Esophagus (tissue), 2 donors: ENCODE results near the gene TMPRSS12. TPM values are rescaled to one million over a fixed set of nuclear protein-coding genes. Genes with fewer than 3 reads are reported as not detected.
"Not testable (repeated sequence)": the region's sequence is repeated elsewhere in the genome, so short reads cannot be mapped to it uniquely, and the experiment has no call there.

Experiments
- H3K27ac ChIP-seq, 2 donors: one replicate each; pipeline ENCODE4 v1.5.1; 2013; ENCODE audit warnings: low read depth in 2 of 2, mild to moderate bottlenecking in 2 of 2, inconsistent platforms in 1 of 2, low read length in 1 of 2, moderate library complexity in 1 of 2
- H3K27me3 ChIP-seq, 2 donors: one replicate each; pipeline ENCODE4 v1.6.1; 2013; ENCODE audit warnings: low read length in 2 of 2, control low read depth in 1 of 2, mild to moderate bottlenecking in 1 of 2; ENCODE audit not compliant: insufficient read depth in 2 of 2, control insufficient read depth in 1 of 2
- H3K36me3 ChIP-seq, 2 donors: one replicate each; pipeline ENCODE4 v1.6.1; 2013; ENCODE audit warnings: low read length in 1 of 2; ENCODE audit not compliant: control insufficient read depth in 2 of 2, insufficient read depth in 2 of 2
- H3K4me1 ChIP-seq, 2 donors: one replicate each; pipeline ENCODE4 v1.6.1; 2013; ENCODE audit warnings: low read length in 1 of 2; ENCODE audit not compliant: control insufficient read depth in 2 of 2, insufficient read depth in 2 of 2
- H3K4me3 ChIP-seq, 2 donors: one replicate each; pipeline ENCODE4 v1.5.1; 2013; ENCODE audit warnings: low read length in 2 of 2, mild to moderate bottlenecking in 2 of 2, low read depth in 1 of 2, moderate library complexity in 1 of 2
- H3K9me3 ChIP-seq, 2 donors: one replicate each; pipeline ENCODE4 v1.6.1; 2013; ENCODE audit warnings: mild to moderate bottlenecking in 2 of 2, low read depth in 1 of 2, low read length in 1 of 2, moderate library complexity in 1 of 2; ENCODE audit not compliant: control insufficient read depth in 2 of 2, insufficient read depth in 1 of 2
- WGBS, 2 donors: extraction: QIAGEN DNeasy Blood & Tissue Kit; methylation state at CpG; one replicate each; pipeline ENCODE4 v1.1.7; 2013; 5-methylcytosine and 5-hydroxymethylcytosine counted together
- polyA plus RNA-seq, 2 donors: library from polyadenylated mRNA; stranded (reverse); fragments of 200-250 nt; gene quantifications; one replicate each; pipeline ENCODE4 v1.2.3, GENCODE V29; 2013
- donor health status: healthy with polysubstance abuse.
- donor health status: Bipolar disorder and iron deficiency.

The TMPRSS12 gene, protein sequence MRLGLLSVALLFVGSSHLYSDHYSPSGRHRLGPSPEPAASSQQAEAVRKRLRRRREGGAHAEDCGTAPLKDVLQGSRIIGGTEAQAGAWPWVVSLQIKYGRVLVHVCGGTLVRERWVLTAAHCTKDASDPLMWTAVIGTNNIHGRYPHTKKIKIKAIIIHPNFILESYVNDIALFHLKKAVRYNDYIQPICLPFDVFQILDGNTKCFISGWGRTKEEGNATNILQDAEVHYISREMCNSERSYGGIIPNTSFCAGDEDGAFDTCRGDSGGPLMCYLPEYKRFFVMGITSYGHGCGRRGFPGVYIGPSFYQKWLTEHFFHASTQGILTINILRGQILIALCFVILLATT
- under 1 TPM in 1 of 2 donors, not detected in 1; 0.04 TPM for polyA plus RNA-seq

DNA sequence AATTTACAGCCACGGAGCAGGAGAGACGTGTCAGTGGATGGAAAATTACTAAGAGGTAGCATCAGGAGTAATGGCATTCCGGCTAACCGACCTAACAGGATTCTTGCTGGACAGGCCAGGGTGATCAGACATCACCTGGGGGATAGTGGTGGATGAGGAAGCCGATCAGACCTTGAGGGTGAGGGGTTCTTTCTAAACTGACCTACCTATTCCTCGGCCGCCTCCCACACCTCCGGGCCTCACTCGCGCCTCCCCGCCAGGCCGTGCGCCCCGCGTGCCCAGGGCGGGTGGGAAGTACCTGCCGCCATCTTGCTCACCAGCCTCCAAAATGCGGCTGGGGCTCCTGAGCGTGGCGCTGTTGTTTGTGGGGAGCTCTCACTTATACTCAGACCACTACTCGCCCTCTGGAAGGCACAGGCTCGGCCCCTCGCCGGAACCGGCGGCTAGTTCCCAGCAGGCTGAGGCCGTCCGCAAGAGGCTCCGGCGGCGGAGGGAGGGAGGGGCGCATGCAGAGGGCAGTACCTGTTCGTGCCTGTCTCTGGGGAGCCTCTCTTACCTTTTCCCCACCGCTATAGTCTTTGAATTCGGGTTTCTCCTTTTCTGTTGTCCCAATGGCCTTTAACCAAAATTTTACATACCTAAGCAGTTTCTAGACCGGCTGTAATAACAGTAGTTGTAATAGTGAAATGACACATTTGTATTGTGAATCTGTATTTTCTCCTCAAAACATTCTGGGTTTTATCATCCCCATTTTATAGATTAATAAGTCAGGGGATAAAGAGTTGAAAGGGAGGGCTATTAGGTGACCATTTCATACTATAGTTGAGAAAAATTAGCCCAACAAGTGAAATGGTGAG is at the start of gene TMPRSS12:
Gene TMPRSS12, plus strand, starts transcription at position 290 of the 857 bp plus-strand sequence. Its CDS starts 39 bp downstream, at position 329.
- WGBS, 2 donors, result 34 to 35% methylated on average over 36 of the region's 36 CpGs

DNA sequence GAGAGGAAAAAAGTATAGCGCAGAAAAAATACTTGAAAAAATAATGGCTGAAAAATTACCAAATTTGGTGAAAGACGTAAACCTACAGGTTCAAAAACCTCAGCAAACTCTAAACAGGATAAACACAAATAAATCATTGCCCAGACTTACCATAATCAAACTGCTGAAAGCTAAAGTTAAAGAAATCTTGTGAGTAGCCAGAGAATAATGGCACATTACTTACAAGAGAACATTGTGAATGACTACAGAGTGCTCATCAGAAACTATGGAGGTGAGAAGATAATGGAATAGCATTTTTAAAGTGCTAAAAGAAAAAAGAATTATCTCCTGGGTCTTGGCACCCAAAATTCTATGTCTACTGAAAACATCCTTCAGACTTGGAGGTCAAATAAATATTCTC is 42.8 kb upstream of the TMPRSS12 start:
- H3K36me3 ChIP-seq, result peaks cover 6 to 12% of the 10 kb centered on the region in 2 donors
- no peak overlapping the region for H3K4me3 ChIP-seq
- no peaks in the 10 kb centered on the region for H3K9me3 ChIP-seq
- H3K4me1 ChIP-seq, result no peaks in the 10 kb centered on the region
- no peaks in the 10 kb centered on the region for H3K27me3 ChIP-seq
- WGBS, 2 donors, result 99% methylated on average over 2 of the region's 2 CpGs
- H3K27ac ChIP-seq, result no peak overlapping the region

More for the DNA sequence above, at the start of gene TMPRSS12:
- H3K36me3 ChIP-seq, result no peaks in the 10 kb centered on the region
- H3K4me1 ChIP-seq, result peaks cover 0 to 2% of the 10 kb centered on the region in 2 donors
- H3K27me3 ChIP-seq, result no peaks in the 10 kb centered on the region
- peaks cover 2% of the 10 kb centered on the region in 2 donors for H3K9me3 ChIP-seq
- peak within 1 kb of the TSS; percentile 37 to 59 for H3K4me3 ChIP-seq
- peak within 1 kb of the TSS; percentile 52 to 55 for H3K27ac ChIP-seq

DNA sequence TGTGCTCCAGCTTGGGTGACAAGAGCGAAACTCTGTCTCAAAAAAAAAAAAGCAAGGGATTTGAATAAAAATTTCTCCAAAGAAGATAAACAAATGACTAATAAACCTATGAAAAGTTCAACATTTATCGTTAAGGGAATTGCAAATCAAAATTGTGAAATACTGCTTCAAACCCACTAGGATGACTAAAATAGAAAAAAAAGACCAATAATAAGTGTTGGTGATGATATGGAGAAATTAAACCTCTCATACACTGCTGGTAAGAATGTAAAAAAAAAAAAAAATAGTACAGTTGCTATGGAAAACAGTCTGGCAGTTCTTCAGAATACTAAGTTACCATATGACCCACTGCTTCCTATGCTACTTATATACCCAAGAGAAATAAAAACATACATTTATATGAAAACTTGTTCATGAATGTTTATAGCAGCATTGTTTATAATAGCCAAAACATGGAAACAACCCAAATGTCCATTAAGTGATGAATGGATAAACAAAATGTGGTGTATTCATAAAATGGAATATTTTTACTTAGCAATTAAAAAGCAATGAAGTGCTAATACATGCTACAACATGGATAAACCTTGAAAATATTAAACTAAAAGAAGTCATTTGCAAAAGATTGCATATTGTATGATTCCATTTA is 39.4 kb upstream of the TMPRSS12 start:
- H3K4me3 ChIP-seq, result no peak overlapping the region
- H3K27ac ChIP-seq, result no peak overlapping the region
- 92 to 95% methylated on average over 2 of the region's 2 CpGs for WGBS, 2 donors
- H3K36me3 ChIP-seq, result peaks cover 0 to 8% of the 10 kb centered on the region in 2 donors
- H3K27me3 ChIP-seq, result no peaks in the 10 kb centered on the region
- no peaks in the 10 kb centered on the region for H3K4me1 ChIP-seq
- no peaks in the 10 kb centered on the region for H3K9me3 ChIP-seq

DNA sequence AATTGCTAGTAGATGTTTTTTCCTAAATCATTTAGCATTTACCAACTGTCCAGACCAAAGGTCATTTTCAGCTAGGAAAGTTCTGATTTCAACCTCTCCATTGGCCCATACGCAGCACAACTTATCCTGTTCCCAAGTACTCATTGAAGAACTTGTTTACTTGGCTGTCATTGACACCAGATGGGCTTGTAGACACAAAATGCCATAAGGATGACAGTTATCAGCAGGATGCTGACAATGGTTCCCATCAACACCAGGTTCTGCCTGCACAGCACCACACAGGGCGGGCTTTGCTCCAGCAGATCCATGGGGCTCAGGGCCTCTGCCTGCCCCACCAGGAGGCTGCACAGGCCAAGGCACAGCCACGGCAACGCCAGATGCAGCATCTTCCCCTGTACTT is 36.5 kb upstream of the TMPRSS12 start:
- WGBS, 2 donors, result 94 to 96% methylated on average over 4 of the region's 4 CpGs
- H3K27ac ChIP-seq, result no peak overlapping the region
- H3K36me3 ChIP-seq, result no peaks in the 10 kb centered on the region

DNA sequence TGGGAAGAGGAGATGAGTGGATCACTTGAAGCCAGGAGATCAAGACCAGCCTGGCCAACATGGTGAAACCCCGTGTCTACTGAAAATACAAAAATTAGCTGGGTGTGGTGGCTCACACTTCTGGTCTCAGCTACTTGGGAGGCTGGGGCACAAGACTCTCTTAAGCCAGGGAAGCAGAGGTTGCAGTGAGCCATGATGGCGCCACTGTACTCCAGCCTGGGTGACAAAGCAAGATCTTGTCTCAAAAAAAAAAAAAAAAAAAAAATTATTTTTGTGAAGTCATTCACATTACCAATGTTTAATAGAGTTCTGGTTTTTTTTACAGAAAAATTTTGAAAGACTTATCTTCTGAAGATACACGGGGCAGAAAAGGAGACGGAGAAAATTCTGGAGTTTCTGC is 33.6 kb upstream of the TMPRSS12 start:
- H3K27me3 ChIP-seq, H3K4me3 ChIP-seq, H3K9me3 ChIP-seq, H3K36me3 ChIP-seq, H3K27ac ChIP-seq, H3K4me1 ChIP-seq: not testable (repeated sequence)
- 96 to 98% methylated on average over 4 of the region's 4 CpGs for WGBS, 2 donors

More for the DNA sequence above, 36.5 kb upstream of the TMPRSS12 start:
- Histone ChIP-seq H3K27me3 (no peaks in the 10 kb centered on the region), H3K4me3 (no peak overlapping the region), H3K4me1 (no peaks in the 10 kb centered on the region), H3K9me3 (no peaks in the 10 kb centered on the region)

DNA sequence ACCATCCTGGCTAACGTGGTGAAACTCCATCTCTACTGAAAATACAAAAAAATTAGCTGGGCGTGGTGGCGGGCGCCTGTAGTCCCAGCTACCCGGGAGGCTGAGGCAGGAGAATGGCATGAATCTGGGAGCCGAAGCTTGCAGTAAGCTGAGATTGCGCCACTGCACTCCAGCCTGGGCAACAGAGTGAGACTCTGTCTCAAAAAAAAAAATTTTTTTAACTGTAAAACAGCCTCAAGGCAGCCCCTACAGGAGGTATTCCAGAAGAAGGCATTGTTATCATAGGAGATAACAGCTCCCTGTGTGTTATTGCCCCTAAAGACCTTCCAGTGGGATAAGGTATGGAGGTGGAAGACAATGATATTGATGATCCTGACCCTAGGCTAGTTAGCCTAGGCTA is 27.8 kb upstream of the TMPRSS12 start:
- H3K9me3 ChIP-seq, H3K4me3 ChIP-seq, H3K36me3 ChIP-seq, H3K27ac ChIP-seq, H3K4me1 ChIP-seq, H3K27me3 ChIP-seq: not testable (repeated sequence)
- WGBS, 2 donors, result 93 to 97% methylated on average over 7 of the region's 7 CpGs

DNA sequence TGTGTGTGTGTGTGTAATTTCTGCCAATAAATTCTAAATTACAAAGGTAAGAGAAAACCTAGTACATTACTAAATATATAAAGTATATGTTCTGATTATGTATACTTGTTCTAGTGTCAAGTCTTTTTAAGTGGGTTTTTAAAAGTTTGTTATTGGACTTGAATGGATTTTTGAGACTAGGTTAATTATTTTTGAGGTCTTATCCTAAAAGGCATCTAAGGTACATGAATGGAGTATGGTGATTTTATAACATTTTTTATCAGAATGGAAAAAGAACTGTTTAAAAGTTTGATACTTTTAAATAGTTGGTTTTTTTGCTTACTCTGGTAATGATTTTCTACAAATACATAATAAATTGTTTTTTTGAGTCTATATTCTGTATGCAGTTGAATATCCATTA is 22.5 kb upstream of the TMPRSS12 start:
- Histone ChIP-seq H3K27me3 (no peaks in the 10 kb centered on the region), H3K36me3 (peaks cover 0 to 2% of the 10 kb centered on the region in 2 donors), H3K4me1 (no peaks in the 10 kb centered on the region), H3K27ac (no peak overlapping the region), H3K9me3 (no peaks in the 10 kb centered on the region), H3K4me3 (no peak overlapping the region)

DNA sequence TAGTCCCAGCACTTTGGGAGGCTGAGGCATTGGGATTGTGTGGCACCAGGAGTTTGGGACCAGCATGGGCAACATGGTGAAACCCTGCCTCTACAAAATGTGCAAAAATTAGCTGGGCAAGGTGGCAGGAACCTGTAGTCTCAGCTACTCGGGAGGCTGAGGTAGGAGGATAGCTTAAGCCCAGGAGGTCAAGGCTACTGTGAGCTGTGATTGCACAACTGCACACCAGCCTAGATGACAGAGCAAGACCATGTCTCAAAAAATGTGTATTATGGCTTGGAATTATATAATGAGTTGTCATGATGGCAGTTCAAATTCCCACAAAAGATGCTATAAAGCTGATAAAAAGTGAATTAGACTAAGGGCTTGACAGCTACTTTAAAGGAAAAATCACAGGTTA is 20.6 kb upstream of the TMPRSS12 start:
- H3K4me1 ChIP-seq, result no peaks in the 10 kb centered on the region
- H3K4me3 ChIP-seq, result no peak overlapping the region
- H3K9me3 ChIP-seq, result no peaks in the 10 kb centered on the region
- WGBS, 2 donors, result 92 to 97% methylated on average over 1 of the region's 1 CpG
- no peaks in the 10 kb centered on the region for H3K27me3 ChIP-seq
- no peak overlapping the region for H3K27ac ChIP-seq
- peaks cover 0 to 2% of the 10 kb centered on the region in 2 donors for H3K36me3 ChIP-seq

DNA sequence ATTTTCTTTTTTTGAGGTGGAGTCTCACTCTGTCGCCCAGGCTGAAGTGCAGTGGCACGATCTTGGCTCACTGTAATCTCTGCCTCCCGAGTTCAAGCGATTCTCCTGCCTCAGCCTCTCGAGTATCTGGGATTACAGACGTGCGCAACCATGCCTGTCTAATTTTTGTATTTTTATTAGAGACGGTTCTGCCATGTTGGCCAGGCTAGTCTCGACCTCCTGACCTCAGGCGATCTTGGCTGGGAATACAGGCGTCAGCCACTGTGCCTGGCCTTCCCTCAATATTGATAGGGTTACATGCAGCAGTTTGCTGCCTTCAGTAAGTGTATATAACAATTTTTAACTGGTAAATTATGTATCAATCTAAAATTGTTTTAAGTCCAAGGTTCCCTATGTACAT is 19.0 kb upstream of the TMPRSS12 start:
- not testable (repeated sequence) for H3K27me3 ChIP-seq, H3K4me1 ChIP-seq, H3K4me3 ChIP-seq, H3K36me3 ChIP-seq, H3K9me3 ChIP-seq, H3K27ac ChIP-seq
- 88 to 91% methylated on average over 11 of the region's 11 CpGs for WGBS, 2 donors
